ENCODE results near the gene DPF1.

Gene DPF1

GRCh38 chr19:38211151-38211591 is 12.9 kb downstream of the DPF1 start:
- Histone ChIP-seq H3K27me3 (ENCODE audit: low read depth, low read length) (peaks cover 17% of the 10 kb centered on the region), H3K36me3 (replicated peaks; ENCODE audit: low read depth, low read length) (no peaks in the 10 kb centered on the region), H3K27ac (ENCODE audit: low read length) (no peak overlapping the region), H3K4me2 (ENCODE audit: low read length) (no peak overlapping the region), H3K4me3 (ENCODE audit: low read length) (no peak overlapping the region), H2AFZ (ENCODE audit: low read depth, low read length) (no peak overlapping the region), H4K20me1 (ENCODE audit: insufficient read depth, low read length) (no peaks in the 10 kb centered on the region), H3K9me3 (ENCODE audit: insufficient read depth, low read length) (no peaks in the 10 kb centered on the region), H3K4me1 (ENCODE audit: low read length) (0 out of 2 replicates have a peak, but pooled peaks cover 4% of the 10 kb centered on the region), H3K79me2 (ENCODE audit: low read length) (no peaks in the 10 kb centered on the region), H3K9ac (ENCODE audit: low read length) (no peak overlapping the region)
- TF ChIP-seq EZH2phosphoT487 (IDR thresholded peaks at IDR 0.05; ENCODE audit: low read depth) (no peak), CTCF (IDR thresholded peaks at IDR 0.05; ENCODE audit: low read depth, low read length) (no peak)

GRCh38 chr19:38210458-38210987 is 13.5 kb downstream of the DPF1 start:
- Histone ChIP-seq H3K4me2 (ENCODE audit: low read length) (no peak overlapping the region), H4K20me1 (ENCODE audit: insufficient read depth, low read length) (no peaks in the 10 kb centered on the region), H3K4me3 (ENCODE audit: low read length) (no peak overlapping the region), H3K27me3 (ENCODE audit: low read depth, low read length) (peaks cover 17% of the 10 kb centered on the region), H3K79me2 (ENCODE audit: low read length) (no peaks in the 10 kb centered on the region), H3K9ac (ENCODE audit: low read length) (no peak overlapping the region), H3K9me3 (ENCODE audit: insufficient read depth, low read length) (no peaks in the 10 kb centered on the region), H3K4me1 (ENCODE audit: low read length) (0 out of 2 replicates have a peak, but pooled peaks cover 4% of the 10 kb centered on the region), H2AFZ (ENCODE audit: low read depth, low read length) (no peak overlapping the region), H3K27ac (ENCODE audit: low read length) (no peak overlapping the region), H3K36me3 (replicated peaks; ENCODE audit: low read depth, low read length) (no peaks in the 10 kb centered on the region)
- TF ChIP-seq EZH2phosphoT487 (IDR thresholded peaks at IDR 0.05; ENCODE audit: low read depth) = no peak
- no peak for TF ChIP-seq CTCF (IDR thresholded peaks at IDR 0.05; ENCODE audit: low read depth, low read length)

- H3K9me3 ChIP-seq (ENCODE audit: insufficient read depth, low read length) = no peaks in the 10 kb centered on the region
- H4K20me1 ChIP-seq (ENCODE audit: insufficient read depth, low read length) = no peaks in the 10 kb centered on the region
- TF ChIP-seq EZH2phosphoT487 (IDR thresholded peaks at IDR 0.05; ENCODE audit: low read depth) (no peak), CTCF (IDR thresholded peaks at IDR 0.05; ENCODE audit: low read depth, low read length) (no peak)
- 0 out of 2 replicates have a peak, but pooled peaks cover 4% of the 10 kb centered on the region for H3K4me1 ChIP-seq (ENCODE audit: low read length)
- no peak overlapping the region for H3K4me3 ChIP-seq (ENCODE audit: low read length)
- peak overlapping the region; percentile 24 for H3K4me2 ChIP-seq (ENCODE audit: low read length)
- H3K9ac ChIP-seq (ENCODE audit: low read length) = no peak overlapping the region
- H2AFZ ChIP-seq (ENCODE audit: low read depth, low read length) = no peak overlapping the region
- no peaks in the 10 kb centered on the region for H3K79me2 ChIP-seq (ENCODE audit: low read length)
- no peak overlapping the region for H3K27ac ChIP-seq (ENCODE audit: low read length)
- no peaks in the 10 kb centered on the region for H3K36me3 ChIP-seq (replicated peaks; ENCODE audit: low read depth, low read length)
- peaks cover 17% of the 10 kb centered on the region for H3K27me3 ChIP-seq (ENCODE audit: low read depth, low read length)
These were observed 14.2 kb downstream of the DPF1 start for GRCh38 chr19:38209671-38210457.

GRCh38 chr19:38209152-38209551 is 14.9 kb downstream of the DPF1 start:
- no peaks in the 10 kb centered on the region for H4K20me1 ChIP-seq (ENCODE audit: insufficient read depth, low read length)
- H3K9me3 ChIP-seq (ENCODE audit: insufficient read depth, low read length) = no peaks in the 10 kb centered on the region
- H2AFZ ChIP-seq (ENCODE audit: low read depth, low read length) = no peak overlapping the region
- H3K4me3 ChIP-seq (ENCODE audit: low read length) = no peak overlapping the region
- 0 out of 2 replicates have a peak, but pooled peaks cover under 1% of the 10 kb centered on the region for H3K4me1 ChIP-seq (ENCODE audit: low read length)
- no peaks in the 10 kb centered on the region for H3K79me2 ChIP-seq (ENCODE audit: low read length)
- no peak overlapping the region for H3K4me2 ChIP-seq (ENCODE audit: low read length)
- peaks cover 17% of the 10 kb centered on the region for H3K27me3 ChIP-seq (ENCODE audit: low read depth, low read length)
- TF ChIP-seq EZH2phosphoT487 (IDR thresholded peaks at IDR 0.05; ENCODE audit: low read depth) = no peak
- no peak for TF ChIP-seq CTCF (IDR thresholded peaks at IDR 0.05; ENCODE audit: low read depth, low read length)
- no peaks in the 10 kb centered on the region for H3K36me3 ChIP-seq (replicated peaks; ENCODE audit: low read depth, low read length)
- no peak overlapping the region for H3K27ac ChIP-seq (ENCODE audit: low read length)
- no peak overlapping the region for H3K9ac ChIP-seq (ENCODE audit: low read length)
